OCI-LY1 (cell line): ENCODE results near the gene LPIN1.

ENCODE experiments used
- EZH2 ChIP-seq: fragments of 200-600 bp; sonication (generic), shearing (Covaris generic); IDR thresholded peaks from 2 replicates; pipeline ENCODE4 v1.8.0; 2017; ENCODE audit warnings: borderline replicate concordance, mixed run types, mild to moderate bottlenecking, antibody characterized with exemption, low read length, moderate library complexity, mixed read lengths
- TF ChIP-seq, protein P1 (sequence below): fragments of 200-600 bp; sonication (generic), shearing (Covaris generic); IDR thresholded peaks from 2 replicates; pipeline ENCODE4 v1.5.1; 2017; ENCODE audit warnings: mild to moderate bottlenecking, antibody characterized with exemption, low read length, moderate library complexity, mixed read lengths

DNA sequence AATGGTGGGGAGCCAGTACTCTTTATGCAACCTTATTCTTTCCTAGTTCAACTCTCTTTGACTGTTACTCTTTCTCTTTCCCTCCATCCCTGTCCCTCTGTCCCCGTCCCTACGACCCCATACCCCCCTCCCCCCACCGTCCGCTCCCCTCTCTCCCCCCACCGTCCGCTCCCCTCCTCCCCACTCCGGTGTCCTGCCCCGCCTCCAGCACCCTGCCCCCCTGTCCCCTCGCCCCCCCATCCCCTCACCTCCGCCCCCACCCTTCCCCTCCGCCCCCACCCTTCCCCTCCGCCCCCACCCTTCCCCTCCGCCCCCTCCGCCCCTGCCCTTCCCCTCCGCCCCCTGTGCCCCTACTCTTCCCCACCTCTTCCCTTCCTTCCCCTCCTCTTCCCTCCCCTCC, 128.4 kb downstream of the LPIN1 start:
- TF ChIP-seq EZH2: no peak
- TF ChIP-seq, protein P1, sequence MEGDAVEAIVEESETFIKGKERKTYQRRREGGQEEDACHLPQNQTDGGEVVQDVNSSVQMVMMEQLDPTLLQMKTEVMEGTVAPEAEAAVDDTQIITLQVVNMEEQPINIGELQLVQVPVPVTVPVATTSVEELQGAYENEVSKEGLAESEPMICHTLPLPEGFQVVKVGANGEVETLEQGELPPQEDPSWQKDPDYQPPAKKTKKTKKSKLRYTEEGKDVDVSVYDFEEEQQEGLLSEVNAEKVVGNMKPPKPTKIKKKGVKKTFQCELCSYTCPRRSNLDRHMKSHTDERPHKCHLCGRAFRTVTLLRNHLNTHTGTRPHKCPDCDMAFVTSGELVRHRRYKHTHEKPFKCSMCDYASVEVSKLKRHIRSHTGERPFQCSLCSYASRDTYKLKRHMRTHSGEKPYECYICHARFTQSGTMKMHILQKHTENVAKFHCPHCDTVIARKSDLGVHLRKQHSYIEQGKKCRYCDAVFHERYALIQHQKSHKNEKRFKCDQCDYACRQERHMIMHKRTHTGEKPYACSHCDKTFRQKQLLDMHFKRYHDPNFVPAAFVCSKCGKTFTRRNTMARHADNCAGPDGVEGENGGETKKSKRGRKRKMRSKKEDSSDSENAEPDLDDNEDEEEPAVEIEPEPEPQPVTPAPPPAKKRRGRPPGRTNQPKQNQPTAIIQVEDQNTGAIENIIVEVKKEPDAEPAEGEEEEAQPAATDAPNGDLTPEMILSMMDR: no peak
